GM12878 (cell line): ENCODE data around the gene CHD6. TPM values are rescaled to one million over a fixed set of nuclear protein-coding genes. Genes with fewer than 3 reads are reported as not detected.

Experiments used
- ATF3 ChIP-seq: IDR thresholded peaks from 2 replicates; pipeline ENCODE4 v1.6.1; 2011; ENCODE audit warnings: low read depth, mild to moderate bottlenecking, low read length, moderate library complexity, borderline replicate concordance; ENCODE audit errors: extremely low read depth
- BCL11A ChIP-seq: IDR thresholded peaks from 2 replicates; pipeline ENCODE4 v1.6.1; 2011; ENCODE audit warnings: low read depth, low read length
- GABPA ChIP-seq: IDR thresholded peaks from 2 replicates; pipeline ENCODE4 v1.6.1; 2014; ENCODE audit warnings: antibody characterized with exemption, low read depth, mild to moderate bottlenecking, inconsistent platforms
- MLLT1 ChIP-seq: fragments of 450-650 bp; IDR thresholded peaks from 2 replicates; pipeline ENCODE4 v1.6.1; 2016; ENCODE audit warnings: mild to moderate bottlenecking
- MYB ChIP-seq: fragments of 150-350 bp; IDR thresholded peaks from 2 replicates; pipeline ENCODE4 v1.6.1; 2014; ENCODE audit warnings: mild to moderate bottlenecking, low read depth, low read length, borderline replicate concordance
- MYC ChIP-seq: IDR thresholded peaks from 2 replicates; pipeline ENCODE4 v1.6.1; 2011; ENCODE audit warnings: mild to moderate bottlenecking, low read length, moderate library complexity, inconsistent platforms; ENCODE audit not compliant: insufficient read depth, insufficient replicate concordance, insufficient read length, severe bottlenecking
- NRF1 ChIP-seq: conservative IDR thresholded peaks from 2 replicates; pipeline ENCODE4 v1.6.1; 2011; ENCODE audit warnings: mild to moderate bottlenecking, low read depth, low read length, improper control_type of control experiment
- RB1 ChIP-seq: fragments of 450-650 bp; formaldehyde crosslinking; IDR thresholded peaks from 2 replicates; pipeline ENCODE4 v1.6.1; 2017; ENCODE audit warnings: mild to moderate bottlenecking, borderline replicate concordance
- SIX5 ChIP-seq: IDR thresholded peaks from 2 replicates; pipeline ENCODE4 v1.6.1; 2011; ENCODE audit warnings: mild to moderate bottlenecking, low read depth, low read length, moderate library complexity; ENCODE audit not compliant: severe bottlenecking
- YBX1 ChIP-seq: fragments of 450-650 bp; IDR thresholded peaks from 2 replicates; pipeline ENCODE4 v1.6.1; 2016; ENCODE audit warnings: antibody characterized with exemption
- YY1 ChIP-seq: IDR thresholded peaks from 2 replicates; pipeline ENCODE4 v1.6.1; 2011; ENCODE audit warnings: low read depth, mild to moderate bottlenecking, low read length
- ZNF592 ChIP-seq: fragments of 450-650 bp; IDR thresholded peaks from 2 replicates; pipeline ENCODE4 v1.6.1; 2017; ENCODE audit warnings: mild to moderate bottlenecking, moderate library complexity
- ZNF622 ChIP-seq: fragments of 450-650 bp; IDR thresholded peaks from 2 replicates; pipeline ENCODE4 v1.6.1; 2017; ENCODE audit warnings: mild to moderate bottlenecking, inconsistent platforms
- ZSCAN29 ChIP-seq: fragments of 450-650 bp; IDR thresholded peaks from 2 replicates; pipeline ENCODE4 v1.6.1; 2017; ENCODE audit warnings: mild to moderate bottlenecking, moderate library complexity
- polyA plus RNA-seq, 11 experiments: library from polyadenylated mRNA; depleted of rRNA in 4 of 11; unstranded in 6 of 11; stranded (reverse) in 5 of 11; fragments of >200 nt; fragmentation: Nextera tagmentation in 4 of 11; fragmentation: Illumina TruSeq in 1 of 11; extraction: Ambion mirVana in 4 of 11; extraction: Trizol in 1 of 11; gene quantifications; 1 replicate in 1 of 11; 2 replicates in 10 of 11; pipeline versions ENCODE4 v1.2.1 to v1.2.3, GENCODE V29; 2011 to 2016; ENCODE audit warnings: inconsistent platforms in 2 of 11, missing spikeins in 2 of 11, low read depth in 1 of 11
- total RNA-seq, 4 experiments: library from RNA; depleted of rRNA in 3 of 4; stranded (reverse); fragments of >200 nt in 3 of 4; fragmentation: Illumina TruSeq in 1 of 4; extraction: Trizol in 1 of 4; gene quantifications; 2 replicates each; pipeline versions ENCODE4 v1.2.1 to v1.2.3, GENCODE V29; 2013 to 2021

The CHD6 gene
- total and polyA plus RNA-seq, 10 of the 15 experiments (the other 5 are each of a cell fraction or from before 2014, with no cell fraction given): 4.3 to 25.5 (median 17.1) TPM

- TF ChIP-seq ZNF592: no peak
- TF ChIP-seq YY1: no peak
- no peak for TF ChIP-seq SIX5
- TF ChIP-seq NRF1: no peak
- TF ChIP-seq ATF3: no peak
- TF ChIP-seq GABPA: no peak
- TF ChIP-seq MLLT1: no peak
- no peak for TF ChIP-seq MYB
- TF ChIP-seq ZSCAN29: no peak
- no peak for TF ChIP-seq YBX1
- TF ChIP-seq MYC: no peak
- no peak for TF ChIP-seq BCL11A
- no peak for TF ChIP-seq ZNF622
- no peak for TF ChIP-seq RB1
- TF ChIP-seq, all 136 proteins: peak for 0
Measured at GRCh38 chr20:41499961-41500725, 118.0 kb downstream of the CHD6 start (continued).
